Right cardiac atrium (tissue), 5 donors: ENCODE measurements around the gene DHX40. TPM values are rescaled to one million over a fixed set of nuclear protein-coding genes. Genes with fewer than 3 reads are reported as not detected.
"Not testable (repeated sequence)": the region's sequence is repeated elsewhere in the genome, so short reads cannot be mapped to it uniquely, and the experiment has no call there.

Experiments used
- ATAC-seq, 2 donors: fragments of 200-7000 bp; cut with Tn5 transposase; one replicate each; pipeline versions ENCODE4 v1.8.0 to v1.9.1; 2020; ENCODE audit warnings: moderate library complexity in 2 of 2, mild to moderate bottlenecking in 1 of 2
- DNase-seq, 3 donors: peaks; one replicate each; pipeline ENCODE4 v3.0.0-alpha.2; 2020
- H3K27ac ChIP-seq: one replicate; pipeline ENCODE4 v1.5.1; 2013; ENCODE audit warnings: mild to moderate bottlenecking, low read length, control low read depth, moderate library complexity
- H3K27me3 ChIP-seq: one replicate; pipeline ENCODE4 v1.6.1; 2013; ENCODE audit not compliant: control insufficient read depth, insufficient read depth
- H3K4me1 ChIP-seq: one replicate; pipeline ENCODE4 v1.6.1; 2013; ENCODE audit warnings: low read length; ENCODE audit not compliant: control insufficient read depth, insufficient read depth
- H3K4me3 ChIP-seq: one replicate; pipeline ENCODE4 v1.5.1; 2013; ENCODE audit warnings: low read length, control low read depth
- H3K9me3 ChIP-seq: one replicate; pipeline ENCODE4 v1.6.1; 2013; ENCODE audit warnings: low read length; ENCODE audit not compliant: control insufficient read depth
- WGBS: extraction: QIAGEN DNeasy Blood & Tissue Kit; methylation state at CpG from one replicate; pipeline ENCODE4 v1.1.7; 2013; 5-methylcytosine and 5-hydroxymethylcytosine counted together
- intact Hi-C, 4 donors: fragments of 100-400 bp; cut with DNase I; formaldehyde crosslinking; loops; one replicate each; pipeline versions ENCODE4 v1.11.0 to v1.14.0; 2022 to 2023
- polyA plus RNA-seq: library from polyadenylated mRNA; stranded (reverse); fragments of 200-250 nt; gene quantifications from one replicate; pipeline ENCODE4 v1.2.3, GENCODE V29; 2013
- total RNA-seq, 4 donors: library from RNA; stranded (reverse); fragmentation: NEBNext Ultra II Directional; extraction: Animal tissue kit (Norgen Biotek cat#: 25700); gene quantifications; one replicate each; pipeline ENCODE4 v1.2.1, GENCODE V29; 2021
- donor health status: healthy with polysubstance abuse.
- donor health status: DM: no; HTN: yes; CAD: no.
- donor health status: DM: no; HTN: no; CAD: no.
- donor health status: DM: no; HTN: yes; CAD: no; lungs with severe emphysema.
- donor health status: DM: yes; HTN: yes; CAD: no.

DHX40 gene
- total and polyA plus RNA-seq, 5 donors, result 8.0 to 21.7 (median 17.8) TPM

DNA sequence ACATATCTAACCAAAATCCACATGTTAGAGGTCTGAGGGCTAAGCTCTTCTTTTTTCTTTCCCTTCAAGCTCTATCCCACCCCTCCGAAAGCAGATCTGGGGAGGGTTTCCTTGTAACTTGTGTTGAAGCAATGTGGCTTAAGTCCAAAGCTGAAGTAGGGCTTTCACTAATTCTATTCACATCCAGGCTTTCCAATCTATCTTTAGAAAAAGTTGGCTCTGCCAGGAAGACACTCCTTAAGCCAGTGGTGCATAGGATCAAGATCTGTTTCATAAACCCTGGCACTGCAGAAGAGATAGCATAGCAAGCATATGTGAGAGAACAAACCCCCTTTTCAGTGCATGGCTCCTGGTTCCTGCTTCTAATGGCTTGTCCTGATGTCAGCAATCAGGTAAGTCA, 34.9 kb upstream of the DHX40 start:
- Histone ChIP-seq H3K9me3 (no peaks in the 10 kb centered on the region), H3K27ac (no peak overlapping the region), H3K4me1 (no peaks in the 10 kb centered on the region), H3K27me3 (no peaks in the 10 kb centered on the region), H3K4me3 (no peak overlapping the region)
- 61% methylated on average over 1 of the region's 1 CpG for WGBS
- ATAC-seq (no peak), DNase-seq (no peak)
- intact Hi-C loops, result no loop called here

GRCh38 chr17:59533694-59534093, 31.7 kb upstream of the DHX40 start:
- Histone ChIP-seq H3K27ac (no peak overlapping the region), H3K4me1 (no peaks in the 10 kb centered on the region), H3K9me3 (no peaks in the 10 kb centered on the region), H3K27me3 (no peaks in the 10 kb centered on the region), H3K4me3 (no peak overlapping the region)
- ATAC-seq (no peak), DNase-seq (no peak)
- intact Hi-C loops, result no loop called here
- WGBS, result 75% methylated on average over 5 of the region's 5 CpGs

DNA sequence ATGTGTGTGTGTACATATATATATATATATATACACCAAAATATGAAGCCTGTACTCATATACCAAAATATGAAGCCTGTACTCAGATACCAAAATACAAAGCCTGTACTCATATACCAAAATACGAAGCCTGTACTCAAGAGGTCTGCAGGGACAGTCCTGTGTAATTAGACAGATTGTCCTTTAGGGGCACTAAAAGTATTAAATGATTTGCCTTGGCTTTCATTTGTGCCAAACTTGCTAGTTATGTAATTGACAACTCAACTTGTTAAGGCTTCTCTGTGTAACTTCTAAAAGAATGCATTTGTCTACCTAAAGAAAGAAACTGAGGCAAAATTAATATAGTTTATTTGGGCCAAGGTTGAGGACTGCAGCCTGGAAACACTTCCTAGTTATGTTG, 30.8 kb upstream of the DHX40 start:
- ATAC-seq (no peak), DNase-seq (no peak)
- H3K27me3 ChIP-seq, result no peaks in the 10 kb centered on the region
- H3K4me3 ChIP-seq, result no peak overlapping the region
- no peaks in the 10 kb centered on the region for H3K4me1 ChIP-seq
- H3K27ac ChIP-seq, result no peak overlapping the region
- H3K9me3 ChIP-seq, result no peaks in the 10 kb centered on the region
- 34% methylated on average over 1 of the region's 1 CpG for WGBS
- intact Hi-C loops, result no loop called here

DNA sequence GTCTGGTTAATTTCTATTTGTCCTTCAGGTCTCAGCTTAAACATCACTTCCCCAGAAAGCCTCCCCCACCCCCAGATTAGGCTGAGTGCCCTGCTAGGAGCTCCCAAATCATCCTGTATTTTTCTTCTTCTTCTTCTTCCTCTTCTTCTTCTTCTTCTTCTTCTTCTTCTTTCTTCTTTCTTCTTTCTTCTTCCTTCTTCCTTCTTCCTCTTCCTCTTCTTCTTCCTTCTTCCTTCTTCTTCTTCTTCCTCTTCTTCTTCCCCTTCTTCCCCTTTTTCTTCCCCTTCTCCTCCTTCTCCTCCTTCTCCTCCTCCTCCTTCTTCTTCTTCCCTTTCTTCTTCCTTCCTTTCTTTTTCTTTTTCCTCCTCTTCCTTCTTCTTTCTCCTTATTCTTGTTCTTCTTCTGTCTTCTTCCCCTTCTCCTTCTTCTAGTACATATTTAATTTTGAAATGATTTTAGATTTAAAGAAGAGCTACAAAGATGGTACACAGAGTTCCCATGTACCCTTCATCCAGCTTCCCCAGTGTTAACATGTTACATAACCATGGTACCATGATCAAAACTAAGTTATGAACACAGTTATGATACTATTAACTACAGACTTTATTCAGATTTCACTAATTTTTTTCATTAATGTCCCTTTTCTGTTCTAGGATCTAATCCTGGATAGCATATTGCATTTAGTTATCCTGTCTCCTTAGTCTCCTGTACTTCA, 27.1 kb upstream of the DHX40 start:
- ATAC-seq (no peak), DNase-seq (no peak)
- Histone ChIP-seq H3K27me3 (no peaks in the 10 kb centered on the region), H3K4me1 (no peaks in the 10 kb centered on the region), H3K27ac (no peak overlapping the region), H3K4me3 (no peak overlapping the region), H3K9me3 (no peaks in the 10 kb centered on the region)
- intact Hi-C loops, result no loop called here

GRCh38 chr17:59542960-59543635, 22.3 kb upstream of the DHX40 start:
- Histone ChIP-seq H3K9me3 (no peaks in the 10 kb centered on the region), H3K4me3 (no peak overlapping the region), H3K27me3 (no peaks in the 10 kb centered on the region), H3K27ac (no peak overlapping the region), H3K4me1 (no peaks in the 10 kb centered on the region)
- DNase-seq (no peak), ATAC-seq (no peak)
- 75% methylated on average over 8 of the region's 8 CpGs for WGBS
- intact Hi-C loops, result no loop called here

- Histone ChIP-seq H3K27me3 (no peaks in the 10 kb centered on the region), H3K4me1 (no peaks in the 10 kb centered on the region), H3K9me3 (no peaks in the 10 kb centered on the region), H3K27ac (no peak overlapping the region), H3K4me3 (no peak overlapping the region)
- ATAC-seq (no peak), DNase-seq (no peak)
- intact Hi-C loops, result no loop called here
- 87% methylated on average over 1 of the region's 1 CpG for WGBS
Measured at GRCh38 chr17:59545942-59546341, 19.5 kb upstream of the DHX40 start.

DNA sequence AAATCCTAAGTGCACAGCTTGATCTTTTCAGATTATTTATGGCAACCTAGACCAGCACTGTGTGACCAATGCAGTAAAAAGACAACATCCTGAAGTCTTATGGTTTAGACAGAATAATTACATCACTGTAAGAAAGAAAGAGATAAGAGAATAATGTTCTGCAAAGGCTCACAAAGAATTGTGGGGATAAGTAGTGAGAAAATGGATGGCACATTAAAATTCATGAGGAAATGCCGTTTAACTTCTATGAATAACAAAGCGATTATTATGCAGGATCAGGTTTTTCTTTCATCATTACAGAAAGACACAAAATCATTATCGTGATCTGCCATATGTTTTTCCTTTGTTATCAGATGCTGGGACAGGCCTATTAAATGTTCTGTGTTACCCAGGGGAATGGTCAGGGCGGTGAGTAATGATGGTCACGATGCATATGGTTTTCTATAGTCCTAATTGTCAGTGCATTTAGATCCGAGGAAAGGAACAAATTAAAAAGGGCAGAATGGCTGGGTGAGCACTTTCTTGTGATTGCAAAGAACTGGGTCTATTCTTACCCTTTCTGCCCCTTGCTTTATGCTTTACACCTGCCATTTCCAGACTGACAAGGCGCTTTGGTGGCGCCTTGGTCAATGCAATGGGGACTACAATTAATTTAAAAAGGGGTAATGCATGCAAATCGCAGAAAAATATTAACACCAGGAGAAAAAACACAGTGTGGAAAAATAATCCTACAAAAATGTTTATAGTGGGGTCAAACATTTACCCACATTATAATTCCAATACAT, 18.1 kb upstream of the DHX40 start:
- no peak for ATAC-seq
- no peak for DNase-seq
- no peaks in the 10 kb centered on the region for H3K4me1 ChIP-seq
- intact Hi-C loops, result no loop called here
- H3K27me3 ChIP-seq, result no peaks in the 10 kb centered on the region
- H3K9me3 ChIP-seq, result no peaks in the 10 kb centered on the region
- WGBS, result 61% methylated on average over 9 of the region's 9 CpGs
- H3K27ac ChIP-seq, result no peak overlapping the region
- H3K4me3 ChIP-seq, result no peak overlapping the region

DNA sequence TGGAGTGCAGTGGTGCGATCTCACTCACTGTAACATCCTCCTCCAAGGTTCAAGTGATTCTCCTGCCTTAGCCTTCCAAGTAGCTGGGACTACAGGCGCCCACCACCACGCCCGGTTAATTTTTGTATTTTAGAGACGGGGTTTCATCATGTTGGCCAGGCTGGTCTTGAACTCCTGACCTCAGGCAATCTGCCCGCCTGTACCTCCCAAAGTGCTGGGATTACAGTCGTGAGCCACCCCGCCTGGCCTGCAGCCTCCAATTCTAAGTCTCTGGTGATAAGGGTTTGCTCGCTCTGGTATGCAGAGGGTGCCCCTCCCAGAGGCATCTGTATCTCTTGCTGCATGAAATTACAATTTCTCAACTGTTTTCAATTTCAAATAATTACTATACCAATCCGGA, 16.4 kb upstream of the DHX40 start:
- H3K4me3 ChIP-seq, H3K4me1 ChIP-seq, H3K27me3 ChIP-seq, H3K27ac ChIP-seq, intact Hi-C loops, DNase-seq, H3K9me3 ChIP-seq, ATAC-seq: not testable (repeated sequence)
- WGBS, result 70% methylated on average over 10 of the region's 10 CpGs

- intact Hi-C loops, result loop anchor here in 2 of 4 donors (10.0 kb wide), 1 partner anchor 236 kb away; no protein-coding TSS in a partner anchor
- H3K9me3 ChIP-seq, result no peaks in the 10 kb centered on the region
- 98% methylated on average over 2 of the region's 4 CpGs for WGBS
- H3K27ac ChIP-seq, result no peak overlapping the region
- no peak overlapping the region for H3K4me3 ChIP-seq
- ATAC-seq (no peak), DNase-seq (no peak)
- no peaks in the 10 kb centered on the region for H3K27me3 ChIP-seq
- no peaks in the 10 kb centered on the region for H3K4me1 ChIP-seq
Measured at GRCh38 chr17:59550703-59551102, 14.7 kb upstream of the DHX40 start.

DNA sequence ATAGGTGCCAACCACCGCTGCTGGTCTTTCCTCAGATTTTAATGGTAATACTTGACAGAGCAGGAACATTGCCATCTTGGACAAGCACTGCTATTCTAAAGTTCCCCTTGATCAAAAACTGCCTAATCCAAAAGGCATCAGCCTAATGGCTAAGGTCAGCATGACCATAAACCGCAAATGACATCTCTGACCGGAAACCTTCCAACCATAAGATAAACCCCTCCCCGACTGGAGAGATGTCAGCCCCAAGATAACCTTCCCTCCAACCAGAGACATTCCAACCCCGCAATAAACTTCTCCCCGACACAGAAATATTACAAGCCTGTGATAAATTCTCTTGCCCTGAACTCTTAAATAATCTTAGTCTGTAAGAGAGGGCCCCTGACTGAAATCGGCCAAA, 7.4 kb upstream of the DHX40 start:
- DNase-seq (no peak), ATAC-seq (no peak)
- Histone ChIP-seq H3K4me3 (no peak overlapping the region), H3K27ac (no peak overlapping the region), H3K9me3 (no peaks in the 10 kb centered on the region), H3K4me1 (no peaks in the 10 kb centered on the region), H3K27me3 (no peaks in the 10 kb centered on the region)
- WGBS, result 67% methylated on average over 7 of the region's 7 CpGs
- intact Hi-C loops, result loop anchor here in 2 of 4 donors (10.0 kb wide), 1 partner anchor 243 kb away; no protein-coding TSS in a partner anchor

DNA sequence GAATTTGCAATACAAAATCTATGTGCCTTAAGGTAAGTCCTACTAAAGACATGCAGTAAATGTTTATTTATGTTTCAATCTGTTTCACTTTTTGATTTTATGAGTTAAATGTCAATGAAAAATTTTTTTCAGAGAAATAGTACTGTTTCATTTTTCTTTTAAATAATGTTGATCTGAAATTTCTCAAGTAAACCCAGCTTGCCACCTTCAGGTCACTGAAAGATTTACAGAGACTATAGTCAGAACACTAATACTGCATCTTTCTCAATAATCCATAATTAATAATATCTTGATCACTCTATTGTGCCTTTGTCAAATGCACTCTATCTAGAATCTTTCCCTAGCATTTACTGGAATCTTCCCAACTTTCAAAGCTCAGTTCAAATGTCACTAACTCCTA, 6.5 kb upstream of the DHX40 start:
- DNase-seq (no peak), ATAC-seq (no peak)
- Histone ChIP-seq H3K27ac (no peak overlapping the region), H3K4me1 (no peaks in the 10 kb centered on the region), H3K9me3 (no peaks in the 10 kb centered on the region), H3K4me3 (no peak overlapping the region), H3K27me3 (no peaks in the 10 kb centered on the region)
- intact Hi-C loops, result loop anchor here in 2 of 4 donors (10.0 kb wide), 1 partner anchor 244 kb away; no protein-coding TSS in a partner anchor
